Spleen (tissue), 11 donors: ENCODE measurements around the gene CHRNA7. TPM values are rescaled to one million over a fixed set of nuclear protein-coding genes. Genes with fewer than 3 reads are reported as not detected.
"Not testable (repeated sequence)": the region's sequence is repeated elsewhere in the genome, so short reads cannot be mapped to it uniquely, and the experiment has no call there.

Experiments used
- DNase-seq: peaks from one replicate; pipeline ENCODE4 v3.0.0-alpha.2; 2020
- H3K27ac ChIP-seq, 8 donors: fragments of 200-600 bp; sonication (generic) in 7 of 8; 1 replicate in 4 of 8; 2 replicates in 4 of 8; pipeline versions ENCODE4 v1.5.0 to v1.8.0; 2016 to 2021; ENCODE audit warnings: inconsistent platforms in 4 of 8, mild to moderate bottlenecking in 4 of 8, moderate library complexity in 1 of 8
- H3K27me3 ChIP-seq, 7 donors: fragments of 200-600 bp; sonication (generic) in 6 of 7; replicated peaks in 1 of 7; 1 replicate in 4 of 7; 2 replicates in 3 of 7; pipeline versions ENCODE4 v1.5.0 to v1.8.0; 2016 to 2021; ENCODE audit warnings: inconsistent platforms in 3 of 7, mild to moderate bottlenecking in 1 of 7
- H3K36me3 ChIP-seq, 6 donors: fragments of 200-600 bp; sonication (generic) in 5 of 6; 1 replicate in 4 of 6; 2 replicates in 2 of 6; pipeline versions ENCODE4 v1.5.0 to v1.8.0; 2016 to 2021; ENCODE audit warnings: inconsistent platforms in 2 of 6
- H3K4me1 ChIP-seq, 6 donors: fragments of 200-600 bp; sonication (generic) in 5 of 6; 1 replicate in 3 of 6; 2 replicates in 3 of 6; pipeline versions ENCODE4 v1.5.0 to v1.8.0; 2016 to 2021; ENCODE audit warnings: inconsistent platforms in 3 of 6
- H3K4me3 ChIP-seq, 8 donors: fragments of 200-600 bp; sonication (generic) in 7 of 8; 1 replicate in 4 of 8; 2 replicates in 4 of 8; pipeline versions ENCODE4 v1.5.0 to v1.8.0; 2016 to 2021; ENCODE audit warnings: inconsistent platforms in 4 of 8, mild to moderate bottlenecking in 4 of 8, moderate library complexity in 2 of 8
- H3K9me3 ChIP-seq, 8 donors: fragments of 200-600 bp; sonication (generic) in 7 of 8; 1 replicate in 4 of 8; 2 replicates in 4 of 8; pipeline versions ENCODE4 v1.5.0 to v1.8.0; 2016 to 2021; ENCODE audit warnings: inconsistent platforms in 4 of 8
- POLR2A ChIP-seq, 3 donors: fragments of 450-650 bp; IDR thresholded peaks; one replicate each; pipeline ENCODE4 v1.5.1; 2017; ENCODE audit warnings: antibody characterized with exemption in 3 of 3, mild to moderate bottlenecking in 1 of 3
- POLR2AphosphoS5 ChIP-seq, 3 donors: sonication (generic); formaldehyde crosslinking; IDR thresholded peaks; one replicate each; pipeline ENCODE4 v1.5.1; 2017; ENCODE audit warnings: antibody characterized with exemption in 3 of 3
- WGBS, 5 donors: extraction: QIAGEN DNeasy Blood & Tissue Kit in 3 of 5; methylation state at CpG; one replicate each; pipeline versions ENCODE4 v1.1.5 to v1.1.7; 2013 to 2018; 5-methylcytosine and 5-hydroxymethylcytosine counted together
- intact Hi-C: fragments of 100-400 bp; cut with DNase I; formaldehyde crosslinking; loops from one replicate; pipeline ENCODE4 v1.15.0; 2023; ENCODE audit warnings: low total_unique reads
- polyA plus RNA-seq, 3 donors: library from polyadenylated mRNA; stranded (reverse); fragments of 200-250 nt; gene quantifications; one replicate each; pipeline ENCODE4 v1.2.1, GENCODE V29; 2013
- total RNA-seq, 7 donors: library from RNA; depleted of rRNA in 3 of 7; stranded (reverse); fragments of >200 nt in 3 of 7; fragmentation: NEBNext Ultra II Directional in 4 of 7; extraction: Animal tissue kit (Norgen Biotek cat#: 25700) in 4 of 7; gene quantifications; one replicate each; pipeline versions ENCODE4 v1.1.0 to v1.2.1, GENCODE V29; 2016 to 2021
- TF ChIP-seq, protein P1 (sequence below), 11 experiments: fragments of 200-600 bp in 7 of 11; fragments of 450-650 bp in 4 of 11; sonication (generic) in 4 of 11; IDR thresholded peaks in 8 of 11; conservative IDR thresholded peaks in 3 of 11; 1 replicate in 7 of 11; 2 replicates in 4 of 11; pipeline versions ENCODE4 v1.4.0 to v1.8.0; 2016 to 2021; ENCODE audit warnings: antibody characterized with exemption in 11 of 11, inconsistent platforms in 4 of 11, mild to moderate bottlenecking in 1 of 11
- donor health status: healthy with polysubstance abuse.
- donor health status: DM: no; HTN: no; CAD: no; lungs with moderate emphysema.
- donor health status: DM: no; HTN: no; CAD: no.
- donor health status: Bipolar disorder and iron deficiency.
- donor health status: healthy.
- donor health status: DM: no; HTN: no; CAD: no.
- donor health status: DM: yes; HTN: yes; CAD: no.

The CHRNA7 gene
- total and polyA plus RNA-seq, 10 donors = 0.63 to 11.0 (median 5.3) TPM

- Histone ChIP-seq H3K36me3 (no peaks in the 10 kb centered on the region), H3K27me3 (peaks cover 0 to 7% (median 0%) of the 10 kb centered on the region in 7 donors), H3K9me3 (no peaks in the 10 kb centered on the region), H3K27ac (no peak overlapping the region), H3K4me1 (no peaks in the 10 kb centered on the region), H3K4me3 (no peak overlapping the region)
- TF ChIP-seq POLR2AphosphoS5 (IDR thresholded peaks at IDR 0.05) (no peak), POLR2A (IDR thresholded peaks at IDR 0.05) (no peak)
- TF ChIP-seq, protein P1, sequence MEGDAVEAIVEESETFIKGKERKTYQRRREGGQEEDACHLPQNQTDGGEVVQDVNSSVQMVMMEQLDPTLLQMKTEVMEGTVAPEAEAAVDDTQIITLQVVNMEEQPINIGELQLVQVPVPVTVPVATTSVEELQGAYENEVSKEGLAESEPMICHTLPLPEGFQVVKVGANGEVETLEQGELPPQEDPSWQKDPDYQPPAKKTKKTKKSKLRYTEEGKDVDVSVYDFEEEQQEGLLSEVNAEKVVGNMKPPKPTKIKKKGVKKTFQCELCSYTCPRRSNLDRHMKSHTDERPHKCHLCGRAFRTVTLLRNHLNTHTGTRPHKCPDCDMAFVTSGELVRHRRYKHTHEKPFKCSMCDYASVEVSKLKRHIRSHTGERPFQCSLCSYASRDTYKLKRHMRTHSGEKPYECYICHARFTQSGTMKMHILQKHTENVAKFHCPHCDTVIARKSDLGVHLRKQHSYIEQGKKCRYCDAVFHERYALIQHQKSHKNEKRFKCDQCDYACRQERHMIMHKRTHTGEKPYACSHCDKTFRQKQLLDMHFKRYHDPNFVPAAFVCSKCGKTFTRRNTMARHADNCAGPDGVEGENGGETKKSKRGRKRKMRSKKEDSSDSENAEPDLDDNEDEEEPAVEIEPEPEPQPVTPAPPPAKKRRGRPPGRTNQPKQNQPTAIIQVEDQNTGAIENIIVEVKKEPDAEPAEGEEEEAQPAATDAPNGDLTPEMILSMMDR (IDR thresholded peaks at IDR 0.05 in 8 of 11, conservative IDR thresholded peaks at IDR 0.05 in 3 of 11) = no peak
- DNase-seq = no peak
- intact Hi-C loops = no loop called here
- WGBS, 5 donors = 75 to 93% (median 87%) methylated on average over 15 of the region's 15 CpGs
Measured at GRCh38 chr15:32148833-32149555, 118.7 kb downstream of the CHRNA7 start.

GRCh38 chr15:32152574-32152973, 122.3 kb downstream of the CHRNA7 start:
- Histone ChIP-seq H3K4me3 (no peak overlapping the region), H3K27me3 (no peaks in the 10 kb centered on the region), H3K4me1 (no peaks in the 10 kb centered on the region), H3K9me3 (no peaks in the 10 kb centered on the region), H3K36me3 (no peaks in the 10 kb centered on the region), H3K27ac (no peak overlapping the region)
- intact Hi-C loops = no loop called here
- DNase-seq = no peak
- WGBS, 5 donors = 6 to 30% (median 16%) methylated on average over 1 of the region's 1 CpG
- TF ChIP-seq POLR2A (IDR thresholded peaks at IDR 0.05) (no peak), POLR2AphosphoS5 (IDR thresholded peaks at IDR 0.05) (no peak)
- TF ChIP-seq, protein P1 (IDR thresholded peaks at IDR 0.05 in 8 of 11, conservative IDR thresholded peaks at IDR 0.05 in 3 of 11) = no peak

- intact Hi-C loops, H3K9me3 ChIP-seq, H3K36me3 ChIP-seq, DNase-seq, H3K4me3 ChIP-seq, H3K27me3 ChIP-seq, H3K4me1 ChIP-seq, H3K27ac ChIP-seq: not testable (repeated sequence)
- no CpG with 5 or more reads among the region's 18 CpGs for WGBS, 5 donors
Measured at GRCh38 chr15:32153868-32154623, 123.7 kb downstream of the CHRNA7 start.

DNA sequence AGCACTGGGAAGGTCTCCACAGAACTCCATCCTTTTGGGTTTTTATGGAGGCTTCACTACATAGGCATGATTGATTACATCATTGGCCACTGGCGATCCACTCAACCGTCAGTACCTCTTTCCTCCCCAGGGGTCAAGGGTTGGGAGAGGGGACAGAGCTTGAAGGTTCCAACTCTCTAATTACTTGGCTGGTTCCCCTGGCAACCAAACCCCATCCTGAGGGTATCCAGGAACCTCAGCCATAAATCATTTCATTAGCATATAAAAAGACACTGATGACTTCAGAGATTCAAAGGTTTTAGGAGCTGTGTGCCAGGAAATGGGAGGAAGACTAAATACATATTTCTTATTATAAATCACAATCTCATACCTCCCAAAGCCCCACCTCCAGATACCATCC, 131.8 kb downstream of the CHRNA7 start:
- DNase-seq, intact Hi-C loops, H3K4me1 ChIP-seq, H3K4me3 ChIP-seq, H3K9me3 ChIP-seq, H3K27me3 ChIP-seq, H3K36me3 ChIP-seq, H3K27ac ChIP-seq: not testable (repeated sequence)
- WGBS, 5 donors = no CpG with 5 or more reads among the region's 2 CpGs

- H3K27me3 ChIP-seq, intact Hi-C loops, DNase-seq, H3K36me3 ChIP-seq, H3K4me1 ChIP-seq, H3K27ac ChIP-seq, H3K9me3 ChIP-seq, H3K4me3 ChIP-seq: not testable (repeated sequence)
- WGBS, 5 donors = 71% methylated on average over 1 of the region's 7 CpGs; no CpG with 5 or more reads in 4 of the 5 donors
Measured at GRCh38 chr15:32164065-32164464, 133.8 kb downstream of the CHRNA7 start.

- intact Hi-C loops, H3K36me3 ChIP-seq, H3K4me1 ChIP-seq, DNase-seq, H3K4me3 ChIP-seq, H3K27ac ChIP-seq, H3K27me3 ChIP-seq, H3K9me3 ChIP-seq: not testable (repeated sequence)
- no CpG with 5 or more reads among the region's 1 CpG for WGBS, 5 donors
Measured at GRCh38 chr15:32164747-32165146, 134.4 kb downstream of the CHRNA7 start.

DNA sequence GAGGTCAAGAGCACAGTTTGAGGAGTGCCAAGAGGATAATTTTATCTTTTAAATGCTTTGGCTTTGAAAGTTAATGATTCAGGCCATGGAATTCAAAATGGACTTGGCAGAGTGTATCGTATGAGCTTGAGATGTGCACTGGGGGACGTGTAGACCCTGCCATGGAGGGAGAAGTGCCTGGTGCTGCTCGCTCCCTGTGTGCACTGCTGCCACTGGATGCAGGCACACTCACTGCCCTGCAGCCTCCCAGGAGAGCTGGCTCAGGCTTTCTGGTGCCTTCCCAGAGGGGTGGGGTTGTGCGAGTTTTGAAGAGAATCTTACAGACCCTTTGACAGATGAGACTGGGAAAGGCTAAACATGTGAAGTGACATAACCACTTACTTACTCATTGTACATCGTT, 135.5 kb downstream of the CHRNA7 start:
- 65 to 95% (median 85%) methylated on average over 1 to 2 of the region's 5 CpGs; no CpG with 5 or more reads in 1 of the 5 donors for WGBS, 5 donors

GRCh38 chr15:32166270-32166669, 136.0 kb downstream of the CHRNA7 start:
- H3K4me1 ChIP-seq, H3K36me3 ChIP-seq, DNase-seq: not testable (repeated sequence)

More for the DNA sequence above, 135.5 kb downstream of the CHRNA7 start:
- H3K27ac ChIP-seq, H3K4me3 ChIP-seq, H3K36me3 ChIP-seq, intact Hi-C loops, DNase-seq, H3K27me3 ChIP-seq, H3K9me3 ChIP-seq, H3K4me1 ChIP-seq: not testable (repeated sequence)

GRCh38 chr15:32167913-32168312, 137.6 kb downstream of the CHRNA7 start:
- 96 to 99% (median 97%) methylated on average over 10 to 19 of the region's 35 CpGs; no CpG with 5 or more reads in 2 of the 5 donors for WGBS, 5 donors

More at GRCh38 chr15:32166270-32166669, 136.0 kb downstream of the CHRNA7 start:
- H3K4me3 ChIP-seq, intact Hi-C loops, H3K27ac ChIP-seq, H3K27me3 ChIP-seq, H3K9me3 ChIP-seq: not testable (repeated sequence)
- 86 to 98% (median 92%) methylated on average over 3 to 4 of the region's 4 CpGs for WGBS, 5 donors

More at GRCh38 chr15:32167913-32168312, 137.6 kb downstream of the CHRNA7 start:
- H3K4me1 ChIP-seq, intact Hi-C loops, H3K4me3 ChIP-seq, H3K27ac ChIP-seq, H3K36me3 ChIP-seq, H3K27me3 ChIP-seq, H3K9me3 ChIP-seq, DNase-seq: not testable (repeated sequence)
